Vagina (tissue), 2 donors: Measurements from ENCODE around the gene TMEM178B. TPM values are rescaled to one million over a fixed set of nuclear protein-coding genes. Genes with fewer than 3 reads are reported as not detected.

Source experiments
- DNase-seq, 2 donors: peaks; one replicate each; pipeline ENCODE4 v3.0.0-alpha.2; 2017; ENCODE audit errors: extremely low spot score in 2 of 2
- H3K27ac ChIP-seq: fragments of 200-600 bp; sonication (generic); one replicate; pipeline ENCODE4 v1.5.1; 2019
- H3K27me3 ChIP-seq: fragments of 200-600 bp; sonication (generic); one replicate; pipeline ENCODE4 v1.5.1; 2019
- H3K36me3 ChIP-seq, 2 donors: fragments of 200-600 bp; sonication (generic); one replicate each; pipeline ENCODE4 v1.5.1; 2017 to 2019
- H3K4me1 ChIP-seq: fragments of 200-600 bp; sonication (generic); one replicate; pipeline ENCODE4 v1.5.1; 2019
- H3K4me3 ChIP-seq, 2 donors: fragments of 200-600 bp; sonication (generic); 1 replicate in 1 of 2; 2 replicates in 1 of 2; pipeline ENCODE4 v1.5.1; 2016 to 2019
- H3K9me3 ChIP-seq: fragments of 200-600 bp; sonication (generic); one replicate; pipeline ENCODE4 v1.5.1; 2019
- CTCF ChIP-seq, 3 experiments: fragments of 450-650 bp in 2 of 3; fragments of 200-600 bp in 1 of 3; sonication (generic) in 1 of 3; IDR thresholded peaks; one replicate each; pipeline ENCODE4 v1.5.1; 2017 to 2019; ENCODE audit warnings: antibody characterized with exemption in 3 of 3, mild to moderate bottlenecking in 2 of 3, moderate library complexity in 2 of 3
- POLR2A ChIP-seq, 2 donors: fragments of 450-650 bp; IDR thresholded peaks; one replicate each; pipeline ENCODE4 v1.6.1; 2017; ENCODE audit warnings: antibody characterized with exemption in 2 of 2, mild to moderate bottlenecking in 2 of 2, moderate library complexity in 2 of 2
- POLR2AphosphoS5 ChIP-seq, 2 donors: sonication (generic); formaldehyde crosslinking; IDR thresholded peaks; one replicate each; pipeline ENCODE4 v1.9.0; 2017; ENCODE audit warnings: antibody characterized with exemption in 2 of 2, mild to moderate bottlenecking in 2 of 2, low read depth in 1 of 2; ENCODE audit not compliant: insufficient read depth in 1 of 2
- intact Hi-C: fragments of 100-400 bp; cut with DNase I; formaldehyde crosslinking; loops from one replicate; pipeline ENCODE4 v1.15.1; 2023
- total RNA-seq: library from RNA; depleted of rRNA; stranded (reverse); fragments of >200 nt; gene quantifications from one replicate; pipeline ENCODE4 v1.2.3, GENCODE V29; 2016

The TMEM178B gene
- total RNA-seq, 1 donor from 2014 or later, result 1.2 TPM

- no peak for DNase-seq
- Histone ChIP-seq H3K4me3 (no peak overlapping the region), H3K9me3 (no peaks in the 10 kb centered on the region), H3K4me1 (no peaks in the 10 kb centered on the region), H3K27ac (no peak overlapping the region), H3K27me3 (no peaks in the 10 kb centered on the region), H3K36me3 (no peaks in the 10 kb centered on the region)
- intact Hi-C loops, result no loop called here
- TF ChIP-seq CTCF (IDR thresholded peaks at IDR 0.05), result no peak
- TF ChIP-seq POLR2AphosphoS5 (IDR thresholded peaks at IDR 0.05; ENCODE audit: insufficient read depth in 1 of 2, low read depth in 1 of 2), result no peak
- no peak for TF ChIP-seq POLR2A (IDR thresholded peaks at IDR 0.05)
Observed at GRCh38 chr7:141306081-141306480, 232.2 kb downstream of the TMEM178B start.

- Histone ChIP-seq H3K36me3 (no peaks in the 10 kb centered on the region), H3K27ac (no peak overlapping the region), H3K4me1 (no peaks in the 10 kb centered on the region), H3K27me3 (no peaks in the 10 kb centered on the region), H3K9me3 (no peaks in the 10 kb centered on the region), H3K4me3 (no peak overlapping the region)
- no peak for DNase-seq
- TF ChIP-seq POLR2A (IDR thresholded peaks at IDR 0.05) (no peak), CTCF (IDR thresholded peaks at IDR 0.05) (no peak), POLR2AphosphoS5 (IDR thresholded peaks at IDR 0.05; ENCODE audit: insufficient read depth in 1 of 2, low read depth in 1 of 2) (no peak)
- intact Hi-C loops, result no loop called here
Observed at GRCh38 chr7:141312395-141312794, 238.5 kb downstream of the TMEM178B start.

- H3K4me1 ChIP-seq, result no peaks in the 10 kb centered on the region
- H3K27me3 ChIP-seq, result no peaks in the 10 kb centered on the region
- intact Hi-C loops, result no loop called here
- no peak for DNase-seq
- no peak overlapping the region for H3K27ac ChIP-seq
- H3K9me3 ChIP-seq, result no peaks in the 10 kb centered on the region
- H3K4me3 ChIP-seq, result no peak overlapping the region
- TF ChIP-seq POLR2AphosphoS5 (IDR thresholded peaks at IDR 0.05; ENCODE audit: insufficient read depth in 1 of 2, low read depth in 1 of 2) (no peak), CTCF (IDR thresholded peaks at IDR 0.05) (no peak), POLR2A (IDR thresholded peaks at IDR 0.05) (no peak)
- no peaks in the 10 kb centered on the region for H3K36me3 ChIP-seq
Observed at GRCh38 chr7:141312828-141313521, 239.1 kb downstream of the TMEM178B start.

- intact Hi-C loops, result no loop called here
- TF ChIP-seq POLR2AphosphoS5 (IDR thresholded peaks at IDR 0.05; ENCODE audit: insufficient read depth in 1 of 2, low read depth in 1 of 2) (no peak), POLR2A (IDR thresholded peaks at IDR 0.05) (no peak), CTCF (IDR thresholded peaks at IDR 0.05) (no peak)
- H3K27me3 ChIP-seq, result no peaks in the 10 kb centered on the region
- DNase-seq, result no peak
- H3K27ac ChIP-seq, result no peak overlapping the region
- H3K9me3 ChIP-seq, result no peaks in the 10 kb centered on the region
- no peaks in the 10 kb centered on the region for H3K36me3 ChIP-seq
- H3K4me1 ChIP-seq, result no peaks in the 10 kb centered on the region
- no peak overlapping the region for H3K4me3 ChIP-seq
Observed at GRCh38 chr7:141313896-141314295, 240.0 kb downstream of the TMEM178B start.

GRCh38 chr7:141317033-141317585 is 243.2 kb downstream of the TMEM178B start:
- H3K27ac ChIP-seq, result no peak overlapping the region
- no peak for DNase-seq
- H3K4me3 ChIP-seq, result no peak overlapping the region
- H3K4me1 ChIP-seq, result no peaks in the 10 kb centered on the region
- no peaks in the 10 kb centered on the region for H3K27me3 ChIP-seq
- H3K9me3 ChIP-seq, result no peaks in the 10 kb centered on the region
- no peaks in the 10 kb centered on the region for H3K36me3 ChIP-seq
- TF ChIP-seq POLR2AphosphoS5 (IDR thresholded peaks at IDR 0.05; ENCODE audit: insufficient read depth in 1 of 2, low read depth in 1 of 2) (no peak), POLR2A (IDR thresholded peaks at IDR 0.05) (no peak), CTCF (IDR thresholded peaks at IDR 0.05) (no peak)
- intact Hi-C loops, result no loop called here
